Esophagus squamous epithelium (tissue), 5 donors: ENCODE measurements around the gene USP11. TPM values are rescaled to one million over a fixed set of nuclear protein-coding genes. Genes with fewer than 3 reads are reported as not detected.

Experiments used
- DNase-seq: peaks from one replicate; lab custom pipeline; 2025; lab: John Stamatoyannopoulos, UW
- H3K27ac ChIP-seq, 4 donors: fragments of 200-600 bp; sonication (generic); one replicate each; pipeline ENCODE4 v1.5.1; 2016 to 2019; ENCODE audit warnings: mild to moderate bottlenecking in 1 of 4
- H3K27me3 ChIP-seq, 4 donors: fragments of 200-600 bp; sonication (generic); 1 replicate in 3 of 4; 2 replicates in 1 of 4; pipeline versions ENCODE4 v1.5.1 to v1.6.0; 2017 to 2021; ENCODE audit warnings: antibody characterized with exemption in 1 of 4
- H3K36me3 ChIP-seq, 3 donors: fragments of 200-600 bp; sonication (generic); one replicate each; pipeline ENCODE4 v1.5.1; 2016 to 2019
- H3K4me1 ChIP-seq, 3 donors: fragments of 200-600 bp; sonication (generic); one replicate each; pipeline ENCODE4 v1.5.1; 2017 to 2019
- H3K4me3 ChIP-seq, 4 donors: fragments of 200-600 bp; sonication (generic); 1 replicate in 3 of 4; 2 replicates in 1 of 4; pipeline ENCODE4 v1.5.1; 2016 to 2019; ENCODE audit warnings: mild to moderate bottlenecking in 2 of 4, moderate library complexity in 1 of 4
- H3K9me3 ChIP-seq, 3 donors: fragments of 200-600 bp; sonication (generic); one replicate each; pipeline ENCODE4 v1.5.1; 2016 to 2019
- POLR2A ChIP-seq, 4 donors: fragments of 450-650 bp; IDR thresholded peaks; one replicate each; pipeline ENCODE4 v1.6.1; 2017; ENCODE audit warnings: antibody characterized with exemption in 4 of 4, mild to moderate bottlenecking in 4 of 4, moderate library complexity in 3 of 4
- WGBS, 2 donors: methylation state at CpG; one replicate each; pipeline ENCODE4 v1.1.5; 2018; 5-methylcytosine and 5-hydroxymethylcytosine counted together
- intact Hi-C: fragments of 100-400 bp; cut with DNase I; formaldehyde crosslinking; loops from one replicate; pipeline ENCODE4 v1.15.0; 2022
- total RNA-seq, 4 donors: library from RNA; depleted of rRNA; stranded (reverse); fragments of >200 nt; gene quantifications; one replicate each; pipeline ENCODE4 v1.1.0, GENCODE V29; 2016
- TF ChIP-seq, protein P1 (sequence below), 6 experiments: fragments of 450-650 bp in 4 of 6; fragments of 200-600 bp in 2 of 6; sonication (generic) in 2 of 6; IDR thresholded peaks; one replicate each; pipeline ENCODE4 v1.5.1; 2016 to 2019; ENCODE audit warnings: antibody characterized with exemption in 6 of 6, mild to moderate bottlenecking in 4 of 6, moderate library complexity in 4 of 6
- donor health status: DM: yes; HTN: yes; CAD: no.

Gene USP11
- total RNA-seq, 4 donors from 2014 or later = 6.6 to 26.9 (median 21.3) TPM

DNA sequence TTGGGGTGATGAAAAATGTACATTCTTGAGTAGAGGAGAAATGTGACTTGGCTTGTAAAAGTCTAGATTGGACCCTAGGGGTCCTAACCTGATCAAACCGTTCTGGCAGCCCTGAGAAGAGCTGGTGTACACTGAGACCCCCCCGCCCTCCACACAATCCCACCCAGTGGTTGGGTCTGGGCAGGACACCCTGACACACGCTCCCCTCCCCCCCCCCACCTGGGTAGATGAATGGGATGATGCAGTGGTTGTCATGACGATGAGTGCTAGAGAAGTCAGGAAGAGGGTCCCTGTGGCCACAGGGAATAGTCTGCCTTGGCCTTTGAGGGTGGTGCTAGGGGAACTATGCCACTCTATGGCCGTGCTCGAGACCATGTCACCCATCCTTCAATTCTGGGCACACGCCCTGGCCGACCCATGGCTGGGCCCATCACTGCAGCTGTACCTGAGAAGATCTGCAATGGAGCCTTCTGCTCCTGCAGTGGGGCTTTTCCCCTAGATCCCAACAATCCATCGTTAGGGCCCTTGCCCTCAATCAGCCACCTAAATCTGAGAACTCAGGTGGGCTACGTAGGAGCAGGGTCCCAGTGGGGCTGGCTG, 10.0 kb upstream of the USP11 start:
- intact Hi-C loops = no loop called here
- no peak overlapping the region for H3K4me3 ChIP-seq
- peaks cover 4 to 25% (median 16%) of the 10 kb centered on the region in 3 donors for H3K4me1 ChIP-seq
- H3K36me3 ChIP-seq = peaks cover 34 to 53% (median 37%) of the 10 kb centered on the region in 3 donors
- no peaks in the 10 kb centered on the region for H3K27me3 ChIP-seq
- TF ChIP-seq, protein P1, sequence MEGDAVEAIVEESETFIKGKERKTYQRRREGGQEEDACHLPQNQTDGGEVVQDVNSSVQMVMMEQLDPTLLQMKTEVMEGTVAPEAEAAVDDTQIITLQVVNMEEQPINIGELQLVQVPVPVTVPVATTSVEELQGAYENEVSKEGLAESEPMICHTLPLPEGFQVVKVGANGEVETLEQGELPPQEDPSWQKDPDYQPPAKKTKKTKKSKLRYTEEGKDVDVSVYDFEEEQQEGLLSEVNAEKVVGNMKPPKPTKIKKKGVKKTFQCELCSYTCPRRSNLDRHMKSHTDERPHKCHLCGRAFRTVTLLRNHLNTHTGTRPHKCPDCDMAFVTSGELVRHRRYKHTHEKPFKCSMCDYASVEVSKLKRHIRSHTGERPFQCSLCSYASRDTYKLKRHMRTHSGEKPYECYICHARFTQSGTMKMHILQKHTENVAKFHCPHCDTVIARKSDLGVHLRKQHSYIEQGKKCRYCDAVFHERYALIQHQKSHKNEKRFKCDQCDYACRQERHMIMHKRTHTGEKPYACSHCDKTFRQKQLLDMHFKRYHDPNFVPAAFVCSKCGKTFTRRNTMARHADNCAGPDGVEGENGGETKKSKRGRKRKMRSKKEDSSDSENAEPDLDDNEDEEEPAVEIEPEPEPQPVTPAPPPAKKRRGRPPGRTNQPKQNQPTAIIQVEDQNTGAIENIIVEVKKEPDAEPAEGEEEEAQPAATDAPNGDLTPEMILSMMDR (IDR thresholded peaks at IDR 0.05) = no peak
- no peak for TF ChIP-seq POLR2A (IDR thresholded peaks at IDR 0.05)
- 86 to 100% methylated on average over 1 to 3 of the region's 10 CpGs for WGBS, 2 donors
- no peaks in the 10 kb centered on the region for H3K9me3 ChIP-seq
- no peak for DNase-seq
- no peak overlapping the region for H3K27ac ChIP-seq

DNA sequence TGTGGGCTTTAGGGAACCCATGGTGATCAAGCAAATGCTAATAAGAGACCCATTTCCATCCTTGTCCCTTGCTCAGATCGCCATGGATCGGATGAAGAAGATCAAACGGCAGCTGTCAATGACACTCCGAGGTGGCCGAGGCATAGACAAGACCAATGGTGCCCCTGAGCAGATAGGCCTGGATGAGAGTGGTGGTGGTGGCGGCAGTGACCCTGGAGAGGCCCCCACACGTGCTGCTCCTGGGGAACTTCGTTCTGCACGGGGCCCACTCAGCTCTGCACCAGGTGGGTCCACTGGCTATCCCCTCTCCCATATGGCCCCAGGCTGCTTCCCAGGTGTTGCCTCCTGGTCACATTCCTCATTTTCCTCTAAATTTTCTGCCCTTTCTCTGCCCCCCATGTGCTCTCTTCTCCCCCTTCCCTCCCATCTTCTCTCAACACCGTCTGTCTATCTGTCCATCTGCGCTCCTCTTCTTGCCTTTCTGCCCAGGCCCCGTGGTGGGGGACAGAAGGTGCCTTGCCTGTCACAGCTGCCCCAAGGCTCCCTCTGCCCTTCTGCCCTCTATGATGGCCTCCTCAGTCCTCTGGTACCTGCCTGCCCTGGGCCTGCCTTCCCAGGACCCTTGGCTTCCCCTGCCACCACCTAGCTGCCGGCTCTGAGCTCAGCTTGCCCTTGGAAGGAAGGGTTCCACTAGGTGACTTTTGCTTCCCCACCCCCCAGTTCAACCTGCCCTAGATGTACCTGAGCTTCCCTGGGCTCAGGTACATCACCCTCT, 9.1 kb upstream of the USP11 start:
- WGBS, 2 donors = 87 to 92% methylated on average over 9 to 11 of the region's 13 CpGs
- intact Hi-C loops = no loop called here
- H3K4me1 ChIP-seq = peaks cover 4 to 25% (median 16%) of the 10 kb centered on the region in 3 donors
- H3K36me3 ChIP-seq = peaks cover 34 to 61% (median 41%) of the 10 kb centered on the region in 3 donors
- no peak for DNase-seq
- no peaks in the 10 kb centered on the region for H3K9me3 ChIP-seq
- TF ChIP-seq, protein P1 (IDR thresholded peaks at IDR 0.05) = no peak
- no peak for TF ChIP-seq POLR2A (IDR thresholded peaks at IDR 0.05)
- H3K27ac ChIP-seq = no peak overlapping the region
- no peak overlapping the region for H3K4me3 ChIP-seq
- H3K27me3 ChIP-seq = no peaks in the 10 kb centered on the region

DNA sequence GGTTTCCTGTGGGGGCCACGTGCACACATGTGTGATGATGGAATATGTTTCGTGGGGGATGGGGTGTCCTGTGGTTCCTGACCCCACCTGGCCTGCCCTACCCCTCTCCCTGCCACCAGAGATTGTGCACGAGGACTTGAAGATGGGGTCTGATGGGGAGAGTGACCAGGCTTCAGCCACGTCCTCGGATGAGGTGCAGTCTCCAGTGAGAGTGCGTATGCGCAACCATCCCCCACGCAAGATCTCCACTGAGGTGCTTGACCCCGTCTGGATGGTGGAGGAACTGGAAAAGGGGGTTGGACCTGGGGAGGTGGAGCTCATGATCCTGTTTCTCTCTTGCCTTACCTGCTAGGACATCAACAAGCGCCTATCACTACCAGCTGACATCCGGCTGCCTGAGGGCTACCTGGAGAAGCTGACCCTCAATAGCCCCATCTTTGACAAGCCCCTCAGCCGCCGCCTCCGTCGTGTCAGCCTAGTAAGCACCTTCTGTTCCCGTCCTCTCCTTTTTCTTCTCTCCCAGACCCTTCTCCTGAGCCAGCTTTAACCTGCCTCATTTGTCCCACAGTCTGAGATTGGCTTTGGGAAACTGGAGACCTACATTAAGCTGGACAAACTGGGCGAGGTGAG, 8.4 kb upstream of the USP11 start:
- Histone ChIP-seq H3K27ac (no peak overlapping the region), H3K36me3 (peaks cover 34 to 68% (median 41%) of the 10 kb centered on the region in 3 donors), H3K4me1 (peaks cover 4 to 24% (median 16%) of the 10 kb centered on the region in 3 donors), H3K9me3 (no peaks in the 10 kb centered on the region), H3K4me3 (no peak overlapping the region), H3K27me3 (no peaks in the 10 kb centered on the region)
- WGBS, 2 donors = 83 to 96% methylated on average over 9 to 15 of the region's 17 CpGs
- intact Hi-C loops = no loop called here
- TF ChIP-seq, protein P1 (IDR thresholded peaks at IDR 0.05) = no peak
- no peak for TF ChIP-seq POLR2A (IDR thresholded peaks at IDR 0.05)
- no peak for DNase-seq

DNA sequence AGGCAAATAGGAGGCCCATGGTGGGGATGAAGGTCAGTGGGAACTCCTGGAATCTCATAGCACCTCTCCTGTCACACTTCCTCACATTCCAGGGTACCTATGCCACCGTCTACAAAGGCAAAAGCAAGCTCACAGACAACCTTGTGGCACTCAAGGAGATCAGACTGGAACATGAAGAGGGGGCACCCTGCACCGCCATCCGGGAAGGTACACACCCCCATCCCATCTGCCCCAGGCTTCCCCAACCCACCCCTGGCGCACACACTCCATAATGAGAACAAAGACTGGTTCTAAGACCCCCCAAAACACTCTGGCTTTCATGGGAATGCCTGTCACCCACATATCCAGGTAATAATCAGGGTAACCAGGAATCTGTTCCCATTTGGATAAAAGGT, 7.9 kb upstream of the USP11 start:
- H3K36me3 ChIP-seq = peaks cover 34 to 71% (median 41%) of the 10 kb centered on the region in 3 donors
- DNase-seq = no peak
- WGBS, 2 donors = 83% methylated on average over 1 of the region's 4 CpGs; no CpG with 5 or more reads in 1 of the 2 donors
- peaks cover under 1 to 19% (median 10%) of the 10 kb centered on the region in 3 donors for H3K4me1 ChIP-seq
- H3K9me3 ChIP-seq = no peaks in the 10 kb centered on the region
- H3K4me3 ChIP-seq = no peak overlapping the region
- TF ChIP-seq, protein P1 (IDR thresholded peaks at IDR 0.05) = no peak
- no peak for TF ChIP-seq POLR2A (IDR thresholded peaks at IDR 0.05)
- no peak overlapping the region for H3K27ac ChIP-seq
- intact Hi-C loops = no loop called here
- no peaks in the 10 kb centered on the region for H3K27me3 ChIP-seq
